ENCODE results near the gene BOD1. TPM values are rescaled to one million over a fixed set of nuclear protein-coding genes. Genes with fewer than 3 reads are reported as not detected.

BOD1 gene
- total RNA-seq, 4 donors from 2014 or later: 62.4 to 86.0 (median 74.7) TPM

DNA sequence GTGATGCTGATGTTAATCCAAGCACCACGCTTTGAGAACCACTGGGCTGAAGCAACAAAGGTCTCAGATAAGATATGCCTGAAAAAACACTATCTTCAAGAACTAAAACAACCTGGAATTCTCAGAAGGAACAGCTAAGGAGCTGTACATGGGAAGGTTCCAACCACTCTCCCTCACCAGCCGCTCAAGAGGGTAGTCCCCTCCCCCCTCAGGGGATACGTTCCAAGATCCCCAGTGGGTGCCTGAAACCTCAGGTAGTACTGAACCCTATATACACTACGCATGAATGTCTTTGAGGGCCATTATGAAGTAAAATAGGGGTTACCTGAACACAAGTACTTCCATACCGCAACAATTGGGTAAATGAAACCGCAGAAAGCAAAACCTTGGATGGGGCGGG is 1.9 kb downstream of the BOD1 start:
- H3K4me1 ChIP-seq: peaks cover 26 to 41% of the 10 kb centered on the region in 2 donors
- 46 to 47% methylated on average over 7 of the region's 7 CpGs for WGBS, 2 donors
- intact Hi-C loops (cut with DNase I): no loop called here
- peak overlapping the region in 1 of 3 donors; percentile 87 for H3K4me3 ChIP-seq (replicated peaks in 1 of 3)
- peak overlapping the region in 2 of 3 donors; percentile 94 to 96 for H3K27ac ChIP-seq
- peak; percentile 57 to 64 for DNase-seq
- no peaks in the 10 kb centered on the region for H3K27me3 ChIP-seq
- H3K36me3 ChIP-seq: peaks cover 5 to 8% of the 10 kb centered on the region in 2 donors
- TF ChIP-seq CTCF (IDR thresholded peaks at IDR 0.05) (no peak), POLR2A (IDR thresholded peaks at IDR 0.05) (no peak)
- H3K9me3 ChIP-seq: no peaks in the 10 kb centered on the region

GRCh38 chr5:173613433-173614159 is 2.9 kb downstream of the BOD1 start:
- WGBS, 2 donors: 80 to 86% methylated on average over 8 of the region's 8 CpGs
- Histone ChIP-seq H3K36me3 (peaks cover 15 to 17% of the 10 kb centered on the region in 2 donors), H3K9me3 (no peaks in the 10 kb centered on the region), H3K27ac (peak overlapping the region in 2 of 3 donors; percentile 10 to 25), H3K4me3 (replicated peaks in 1 of 3) (no peak overlapping the region), H3K27me3 (no peaks in the 10 kb centered on the region), H3K4me1 (peaks cover 26 to 41% of the 10 kb centered on the region in 2 donors)
- no peak for DNase-seq
- intact Hi-C loops (cut with DNase I): no loop called here
- TF ChIP-seq POLR2A (IDR thresholded peaks at IDR 0.05) (no peak), CTCF (IDR thresholded peaks at IDR 0.05) (no peak)

GRCh38 chr5:173612948-173613347 is 3.5 kb downstream of the BOD1 start:
- intact Hi-C loops (cut with DNase I): no loop called here
- H3K4me1 ChIP-seq: peaks cover 26 to 41% of the 10 kb centered on the region in 2 donors
- no peaks in the 10 kb centered on the region for H3K9me3 ChIP-seq
- peaks cover 22 to 24% of the 10 kb centered on the region in 2 donors for H3K36me3 ChIP-seq
- no peaks in the 10 kb centered on the region for H3K27me3 ChIP-seq
- WGBS, 2 donors: 34 to 53% methylated on average over 3 of the region's 3 CpGs
- peak overlapping the region in 2 of 3 donors; percentile 10 to 25 for H3K27ac ChIP-seq
- TF ChIP-seq CTCF (IDR thresholded peaks at IDR 0.05) (no peak), POLR2A (IDR thresholded peaks at IDR 0.05) (no peak)
- no peak overlapping the region for H3K4me3 ChIP-seq (replicated peaks in 1 of 3)
- no peak for DNase-seq

DNA sequence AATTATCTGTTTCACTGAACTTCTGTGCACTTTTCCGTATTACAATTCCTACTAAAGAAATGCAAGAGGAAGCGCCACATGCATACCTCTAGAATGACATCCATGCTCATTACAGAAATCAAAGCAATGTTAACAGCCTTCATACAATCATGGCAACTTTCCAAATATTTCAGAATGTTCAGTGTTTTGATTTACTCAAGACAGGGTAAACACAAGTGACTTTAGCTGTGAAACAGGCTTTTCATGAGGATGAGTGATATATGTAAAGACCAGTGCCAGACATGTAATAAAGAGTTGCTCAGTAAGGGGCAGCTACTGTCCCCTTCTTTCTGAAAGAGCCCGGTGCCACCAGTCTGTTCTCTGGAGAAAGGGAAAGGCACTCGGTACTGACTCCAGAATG is 4.7 kb downstream of the BOD1 start:
- 86 to 94% methylated on average over 4 of the region's 4 CpGs for WGBS, 2 donors
- Histone ChIP-seq H3K9me3 (no peaks in the 10 kb centered on the region), H3K36me3 (peaks cover 34% of the 10 kb centered on the region in 2 donors), H3K4me3 (replicated peaks in 1 of 3) (no peak overlapping the region), H3K27ac (no peak overlapping the region), H3K27me3 (no peaks in the 10 kb centered on the region), H3K4me1 (peaks cover 26 to 41% of the 10 kb centered on the region in 2 donors)
- TF ChIP-seq POLR2A (IDR thresholded peaks at IDR 0.05): no peak
- TF ChIP-seq CTCF (IDR thresholded peaks at IDR 0.05): no peak
- intact Hi-C loops (cut with DNase I): no loop called here
- no peak for DNase-seq

DNA sequence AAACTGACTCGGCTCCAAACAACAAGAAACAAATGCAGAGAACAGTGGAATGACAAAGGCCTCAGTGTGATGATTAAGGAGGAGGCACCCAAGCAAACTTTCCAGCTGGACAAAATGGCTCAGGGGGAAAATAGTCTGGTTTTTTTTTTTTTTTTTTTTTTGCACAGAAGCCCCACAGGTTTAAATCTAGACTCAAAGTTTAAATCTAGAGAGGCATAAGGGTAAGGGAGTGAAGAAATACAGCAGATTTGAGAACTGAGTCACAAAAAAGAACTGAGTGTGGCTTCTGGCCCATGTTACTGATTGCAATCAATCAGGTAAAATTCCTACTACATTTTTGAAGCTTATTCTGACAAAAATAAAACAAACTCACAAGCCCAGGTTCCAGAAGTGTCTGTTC is 12.3 kb downstream of the BOD1 start:
- intact Hi-C loops (cut with DNase I): no loop called here
- 46 to 90% methylated on average over 1 of the region's 1 CpG for WGBS, 2 donors
- Histone ChIP-seq H3K27ac (peak overlapping the region in 1 of 3 donors; percentile 91), H3K36me3 (peaks cover 38% of the 10 kb centered on the region in 2 donors), H3K27me3 (no peaks in the 10 kb centered on the region), H3K4me3 (replicated peaks in 1 of 3) (no peak overlapping the region), H3K9me3 (no peaks in the 10 kb centered on the region), H3K4me1 (peaks cover 22 to 25% of the 10 kb centered on the region in 2 donors)
- DNase-seq: no peak
- TF ChIP-seq CTCF (IDR thresholded peaks at IDR 0.05) (no peak), POLR2A (IDR thresholded peaks at IDR 0.05) (no peak)

Measured in thyroid gland (tissue), 4 donors.